GM10847 (cell line): ENCODE results near the gene EML6.

Experiments used
- POLR2A ChIP-seq: IDR thresholded peaks from 2 replicates; pipeline ENCODE4 v1.6.1; 2011; ENCODE audit not compliant: insufficient read length; ENCODE audit errors: extremely low read depth

The EML6 gene

DNA sequence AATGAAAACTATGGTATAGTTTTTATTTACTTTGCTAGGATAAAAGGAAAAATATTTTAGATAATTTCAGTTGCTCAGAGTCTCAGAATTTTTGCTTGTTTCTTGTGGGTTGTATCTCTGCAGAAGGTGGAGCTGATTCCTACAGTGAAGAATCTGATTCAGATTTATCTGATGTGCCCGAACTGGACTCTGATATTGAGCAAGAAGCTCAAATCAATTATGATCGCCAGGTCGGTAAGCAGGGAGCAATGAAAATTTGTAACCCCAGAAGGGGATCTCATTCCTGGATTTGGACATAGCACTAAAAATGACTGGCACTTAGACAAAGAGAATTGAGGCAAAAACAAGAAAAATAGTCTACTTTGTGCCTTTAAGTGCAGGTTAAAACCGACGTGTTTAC is 140.2 kb downstream of the EML6 start:
- TF ChIP-seq POLR2A: no peak

- no peak for TF ChIP-seq POLR2A
These were observed 140.6 kb downstream of the EML6 start for GRCh38 chr2:54864096-54864495.

DNA sequence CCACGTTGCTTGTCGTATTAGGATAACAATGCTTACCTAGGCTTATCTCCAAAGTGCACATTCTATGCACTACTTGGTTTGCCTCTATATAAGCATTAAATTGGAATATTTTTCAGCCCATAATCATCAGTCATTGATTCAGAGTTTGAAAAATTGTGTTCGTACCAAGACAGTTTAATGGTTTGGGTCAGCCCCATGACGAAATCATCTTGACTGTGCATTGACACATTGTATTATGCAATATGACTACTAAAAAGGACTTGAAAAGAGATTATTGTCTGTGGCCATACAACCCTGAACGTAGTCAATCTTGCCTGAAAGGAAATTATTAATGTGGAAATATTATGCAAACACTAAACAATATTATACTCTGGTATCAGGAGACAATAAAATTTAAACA is 141.3 kb downstream of the EML6 start:
- TF ChIP-seq POLR2A: no peak

DNA sequence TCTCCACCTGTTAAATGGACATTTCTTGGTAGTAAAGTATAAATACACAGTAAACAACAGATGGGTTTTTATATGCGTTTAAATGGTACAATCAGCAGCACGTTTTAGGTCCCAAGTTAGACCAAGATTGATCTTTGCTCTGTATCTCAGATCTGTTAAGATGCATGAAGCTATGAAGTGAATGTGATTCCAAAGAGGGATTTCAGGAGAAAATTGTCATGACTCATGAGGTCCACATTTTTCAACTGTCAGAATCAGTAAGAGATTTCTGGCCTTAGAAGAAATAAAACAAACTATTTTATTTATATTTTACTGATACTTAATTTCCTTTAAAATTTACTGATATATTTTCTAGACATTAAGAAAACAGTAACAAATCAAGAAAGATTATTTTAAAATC is 142.7 kb downstream of the EML6 start:
- no peak for TF ChIP-seq POLR2A

DNA sequence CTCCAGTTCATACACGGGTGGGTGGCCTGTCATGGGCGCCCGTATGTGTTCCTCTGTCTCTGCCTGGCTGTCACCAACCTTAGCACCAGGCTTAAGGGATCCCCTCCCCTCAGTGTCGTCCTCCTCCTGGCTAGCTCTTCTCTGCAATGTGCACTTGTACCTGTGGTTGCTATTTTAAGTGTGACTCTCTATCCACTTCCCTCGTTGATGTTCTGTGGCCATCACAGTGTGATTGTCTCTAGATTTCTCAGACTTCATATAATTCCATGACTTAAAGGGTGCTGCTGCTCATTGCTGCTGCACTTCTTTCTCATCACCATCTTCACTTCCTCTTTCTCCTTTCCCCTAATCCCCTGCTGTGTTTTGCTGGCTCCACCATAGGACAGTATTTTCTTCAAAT is 143.4 kb downstream of the EML6 start:
- no peak for TF ChIP-seq POLR2A

- no peak for TF ChIP-seq POLR2A
These were observed 144.0 kb downstream of the EML6 start for GRCh38 chr2:54867457-54867856.

DNA sequence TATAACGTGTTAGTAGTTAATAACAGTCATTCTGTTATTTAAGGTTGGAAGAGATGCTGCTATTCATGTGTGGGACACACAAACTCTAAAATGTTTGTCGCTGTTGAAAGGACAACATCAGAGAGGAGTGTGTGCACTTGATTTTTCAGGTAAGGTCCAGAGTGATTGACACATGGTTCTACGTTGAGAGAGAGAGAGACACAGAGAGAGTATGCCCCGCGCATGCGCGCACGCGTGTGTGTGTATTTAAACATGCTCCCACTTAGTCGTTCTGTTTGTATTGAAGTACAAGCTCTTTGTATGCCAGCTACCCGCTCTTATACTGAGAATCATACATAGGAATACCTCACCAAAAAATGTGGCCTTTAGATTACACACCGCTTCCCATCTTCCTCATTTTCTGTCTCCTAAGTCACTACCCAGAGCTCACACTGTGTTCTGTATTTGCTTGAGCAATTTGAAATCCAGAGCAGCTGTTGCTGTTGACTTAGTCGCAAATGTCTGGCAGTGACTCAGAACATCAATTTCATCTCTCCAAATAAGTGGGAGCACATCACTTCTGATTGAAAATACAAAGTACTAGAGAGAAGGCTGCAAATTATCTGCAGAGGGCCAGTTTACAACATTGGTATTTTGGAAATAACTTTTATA is 148.1 kb downstream of the EML6 start:
- no peak for TF ChIP-seq POLR2A

GRCh38 chr2:54872780-54873179 is 149.3 kb downstream of the EML6 start:
- no peak for TF ChIP-seq POLR2A

GRCh38 chr2:54876764-54877163 is 153.3 kb downstream of the EML6 start:
- TF ChIP-seq POLR2A: no peak

DNA sequence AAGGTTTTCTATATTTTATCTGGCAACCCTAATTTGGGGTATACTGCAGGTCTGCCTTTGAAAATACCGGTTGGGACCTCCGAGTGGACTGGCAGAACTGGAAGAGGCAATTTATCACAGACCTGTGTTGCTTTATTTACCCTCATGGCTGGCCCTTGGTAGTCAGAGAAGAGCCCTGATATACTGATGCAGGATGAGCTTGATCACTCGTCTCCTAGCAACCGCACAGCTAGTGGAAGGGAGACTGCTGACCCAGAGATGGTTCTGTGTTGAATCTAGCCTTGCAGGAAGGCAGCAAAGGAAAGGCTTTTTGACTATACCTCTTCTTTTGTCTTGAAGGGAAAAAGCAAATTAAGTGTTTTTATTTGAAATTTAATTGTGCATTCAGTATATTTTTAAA is 154.7 kb downstream of the EML6 start:
- TF ChIP-seq POLR2A: no peak

GRCh38 chr2:54879032-54879431 is 155.6 kb downstream of the EML6 start:
- TF ChIP-seq POLR2A: no peak

- no peak for TF ChIP-seq POLR2A
These were observed 156.3 kb downstream of the EML6 start for GRCh38 chr2:54879598-54880332.

DNA sequence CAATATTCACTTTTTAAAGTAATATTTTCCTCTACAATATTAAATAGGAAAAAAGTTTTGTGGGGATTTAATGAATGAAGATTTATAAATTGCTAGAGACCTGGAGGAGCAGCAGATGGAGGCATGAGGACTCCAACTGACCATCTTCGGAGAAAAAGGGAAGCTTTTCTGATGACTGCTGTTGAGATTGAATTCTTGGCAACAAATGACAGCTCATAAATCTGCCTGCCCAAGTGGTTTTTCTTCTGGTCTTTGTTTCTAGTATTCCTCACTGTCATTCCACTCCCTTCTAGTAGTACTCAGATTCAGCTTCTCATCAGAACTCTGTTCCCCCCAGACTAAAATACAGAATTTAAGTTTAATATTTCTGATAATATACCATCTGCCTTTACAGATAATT is 157.0 kb downstream of the EML6 start:
- no peak for TF ChIP-seq POLR2A

DNA sequence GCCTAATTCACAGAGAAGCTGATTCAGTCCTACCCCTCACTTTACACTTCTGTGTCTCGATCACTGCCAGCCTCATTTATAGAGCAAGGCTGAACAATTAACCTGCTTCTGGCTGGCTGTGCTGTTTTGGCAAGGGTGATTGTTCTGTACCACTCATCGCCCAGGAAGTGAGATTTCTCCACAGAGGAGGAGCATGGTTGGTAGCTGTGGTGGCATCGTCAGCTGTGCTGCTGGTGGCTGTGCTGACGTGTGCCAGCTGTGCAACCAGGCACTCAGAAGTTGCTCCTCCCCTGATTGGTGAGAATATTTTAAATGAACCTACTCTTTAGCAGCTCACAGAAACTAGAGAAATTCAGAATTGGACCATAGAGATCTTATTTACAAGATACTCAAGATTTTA is 158.3 kb downstream of the EML6 start:
- TF ChIP-seq POLR2A: no peak

GRCh38 chr2:54885891-54886290 is 162.4 kb downstream of the EML6 start:
- TF ChIP-seq POLR2A: no peak

- no peak for TF ChIP-seq POLR2A
These were observed 164.5 kb downstream of the EML6 start for GRCh38 chr2:54887850-54888545.

GRCh38 chr2:54889053-54889452 is 165.6 kb downstream of the EML6 start:
- no peak for TF ChIP-seq POLR2A

GRCh38 chr2:54891909-54892308 is 168.4 kb downstream of the EML6 start:
- TF ChIP-seq POLR2A: no peak
